Activated CD8-positive, alpha-beta memory T cell treated with anti-CD3 and anti-CD28 coated beads for 4 hours (primary cell): ENCODE data around the gene PLXDC1.
A peak's percentile ranks its signal among the peaks of the same experiment; 100 is the strongest.
"Not testable (repeated sequence)": the region's sequence is repeated elsewhere in the genome, so short reads cannot be mapped to it uniquely, and the experiment has no call there.

Experiments used
- DNase-seq, 2 donors: peaks; one replicate each; pipeline ENCODE4 v3.0.0-alpha.2; 2020; ENCODE audit warnings: low read depth in 2 of 2

The PLXDC1 gene

DNA sequence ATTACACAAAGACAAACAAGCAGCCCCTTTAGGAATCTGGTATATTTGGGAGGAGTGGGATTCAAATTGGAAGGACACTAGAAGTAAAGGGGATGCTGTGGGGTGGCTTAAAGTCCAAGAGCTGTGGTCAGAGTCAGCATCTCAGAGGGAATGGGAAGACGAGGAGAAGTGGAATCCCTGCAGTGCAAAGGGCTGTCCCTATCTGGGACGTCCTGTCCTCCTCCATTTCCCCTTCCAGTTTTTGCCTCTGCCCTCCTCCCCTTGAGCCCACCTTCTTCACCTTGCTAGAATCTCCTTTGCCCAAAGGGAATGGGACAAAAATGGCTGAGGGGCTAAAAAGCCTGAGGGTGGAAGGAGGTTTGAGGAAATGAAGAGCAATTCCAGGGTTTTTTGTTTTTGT lies 4.2 kb upstream of the PLXDC1 start:
- DNase-seq = no peak

GRCh38 chr17:39153599-39154051 lies 2.2 kb upstream of the PLXDC1 start:
- peak; percentile 87 to 89 for DNase-seq

DNA sequence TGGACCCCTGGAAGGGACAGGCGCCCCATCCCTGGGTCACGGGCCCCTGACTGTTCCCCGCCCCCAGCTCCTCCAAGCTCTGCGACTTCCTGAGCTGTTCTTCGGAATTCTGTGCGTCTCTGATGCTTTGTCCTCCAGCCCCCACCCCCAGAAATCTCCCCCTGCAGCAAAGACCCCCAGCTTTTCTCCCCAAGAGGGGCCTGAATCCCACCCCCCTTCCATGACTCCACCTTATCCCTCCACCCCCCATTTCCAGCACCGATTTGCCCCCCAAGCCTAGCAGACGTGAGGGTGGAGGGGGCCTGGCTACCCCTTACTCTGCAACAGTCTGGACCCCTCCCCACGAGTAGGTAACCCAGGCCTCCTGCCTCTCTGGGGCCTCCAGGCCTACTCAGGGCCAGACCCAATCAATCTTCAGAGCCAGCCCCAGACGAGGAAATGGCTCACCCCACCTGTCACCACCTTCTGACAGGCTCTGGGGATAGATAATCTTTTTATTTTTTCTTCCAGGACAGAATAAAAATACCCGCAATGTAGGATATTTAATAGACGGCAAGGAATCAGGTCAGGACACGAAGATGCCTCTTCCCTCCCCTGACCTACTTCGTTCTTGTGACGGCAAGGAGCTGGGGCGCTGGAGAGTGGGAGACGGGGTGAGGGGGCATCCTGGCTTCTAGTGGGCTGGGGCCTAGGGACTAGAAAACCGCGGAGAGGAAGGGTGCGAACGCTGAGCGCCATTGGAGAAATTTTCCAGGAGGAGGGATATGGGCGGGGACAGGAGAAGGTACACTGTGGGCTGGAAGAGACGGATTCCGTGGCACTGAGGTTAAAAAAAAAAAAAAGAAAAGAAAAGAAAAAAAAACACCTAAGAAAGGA lies 744 bp upstream of the PLXDC1 start:
- no peak for DNase-seq

GRCh38 chr17:39150795-39151149 lies 665 bp downstream of the PLXDC1 start:
- DNase-seq = no peak

DNA sequence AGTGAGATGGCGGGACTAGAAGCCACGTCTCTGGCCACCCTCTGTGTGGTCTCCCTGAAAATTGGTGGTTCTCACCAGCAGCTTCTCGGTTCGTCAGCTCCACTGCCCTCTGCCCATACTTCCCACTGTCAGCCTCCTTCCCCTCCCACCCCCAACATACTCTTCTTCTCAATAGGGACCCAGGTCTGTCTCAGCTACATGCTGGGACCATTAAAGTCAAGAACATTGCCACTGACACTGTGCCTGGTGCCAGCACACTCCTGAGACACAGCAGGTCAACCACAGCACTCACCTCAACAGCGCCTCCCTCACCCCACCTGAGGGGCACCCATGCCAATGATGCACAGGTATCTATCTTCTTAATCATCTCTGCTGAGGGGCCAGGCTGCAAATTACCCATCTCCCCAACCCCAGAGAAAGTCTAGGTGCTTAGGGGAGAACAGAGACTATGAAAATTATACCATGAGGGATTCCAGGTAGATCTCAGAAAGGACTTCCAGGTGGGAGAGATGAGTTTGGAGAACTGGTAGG lies 1.3 kb downstream of the PLXDC1 start:
- no peak for DNase-seq

- no peak for DNase-seq
Observed at GRCh38 chr17:39147221-39148185, 3.9 kb downstream of the PLXDC1 start.

- DNase-seq = no peak
Observed at GRCh38 chr17:39146273-39146672, 5.2 kb downstream of the PLXDC1 start.

DNA sequence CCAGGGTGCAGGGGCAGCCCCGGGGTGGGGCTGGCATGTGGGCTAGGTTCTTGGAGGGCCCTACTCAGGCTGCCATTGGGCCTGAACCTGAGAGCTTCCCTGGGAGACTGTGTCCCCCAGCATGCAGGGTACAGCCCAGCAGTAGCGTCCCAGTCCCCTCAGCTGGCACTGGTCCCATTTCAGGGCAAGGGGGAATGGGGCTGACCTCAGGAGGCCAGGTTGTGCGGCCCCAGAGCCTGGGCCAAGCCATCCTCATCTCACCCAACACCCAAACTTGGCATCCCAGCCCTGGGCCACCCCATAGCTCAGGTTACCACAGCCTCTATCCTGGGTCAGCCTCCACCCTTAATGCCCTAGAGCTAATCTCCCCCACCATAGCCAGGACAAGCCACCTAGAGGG lies 6.3 kb downstream of the PLXDC1 start:
- no peak for DNase-seq

DNA sequence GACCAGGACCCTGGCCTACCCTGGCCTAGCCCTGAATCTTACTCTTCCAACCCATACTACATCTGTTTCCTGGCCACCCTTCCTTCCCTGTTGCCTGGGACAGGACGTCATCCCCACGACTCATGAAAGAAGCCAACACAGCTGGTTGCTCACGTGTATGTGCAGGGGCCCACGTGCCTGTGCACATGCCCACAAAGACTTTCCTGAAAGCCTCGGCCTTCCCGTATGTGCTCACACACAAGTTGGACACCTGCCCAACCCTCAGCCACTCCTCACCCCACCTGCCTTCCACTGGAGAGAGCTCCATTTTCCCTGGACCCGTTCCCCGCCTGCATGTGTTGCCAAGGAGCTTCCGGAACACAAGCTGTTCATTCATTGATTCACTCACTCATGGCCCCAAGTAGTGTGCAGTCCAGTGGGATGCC lies 7.0 kb downstream of the PLXDC1 start:
- DNase-seq = no peak

GRCh38 chr17:39143552-39144093 lies 7.8 kb downstream of the PLXDC1 start:
- DNase-seq = no peak

- DNase-seq = no peak
Observed at GRCh38 chr17:39141915-39142664, 9.3 kb downstream of the PLXDC1 start.

- no peak for DNase-seq
Observed at GRCh38 chr17:39141294-39141693, 10.1 kb downstream of the PLXDC1 start.

GRCh38 chr17:39139561-39139960 lies 11.9 kb downstream of the PLXDC1 start:
- no peak for DNase-seq

DNA sequence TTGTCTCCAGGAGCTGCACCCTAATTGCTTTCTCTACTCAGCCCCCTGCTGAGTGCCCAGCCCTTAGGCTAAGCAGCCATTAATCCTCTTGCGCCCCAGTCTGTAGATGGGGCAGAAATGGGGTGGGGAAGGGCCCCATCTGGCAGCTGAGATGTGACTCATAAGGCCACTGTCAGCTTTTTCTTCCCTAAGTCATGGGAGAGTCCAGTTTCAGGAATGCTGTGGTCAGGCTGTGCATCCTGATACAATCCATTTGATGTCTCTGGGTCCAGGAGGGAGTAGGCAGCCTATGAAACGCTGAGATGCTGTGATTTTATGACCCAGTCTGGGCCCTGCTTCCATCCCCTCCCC lies 12.3 kb downstream of the PLXDC1 start:
- DNase-seq = no peak

DNA sequence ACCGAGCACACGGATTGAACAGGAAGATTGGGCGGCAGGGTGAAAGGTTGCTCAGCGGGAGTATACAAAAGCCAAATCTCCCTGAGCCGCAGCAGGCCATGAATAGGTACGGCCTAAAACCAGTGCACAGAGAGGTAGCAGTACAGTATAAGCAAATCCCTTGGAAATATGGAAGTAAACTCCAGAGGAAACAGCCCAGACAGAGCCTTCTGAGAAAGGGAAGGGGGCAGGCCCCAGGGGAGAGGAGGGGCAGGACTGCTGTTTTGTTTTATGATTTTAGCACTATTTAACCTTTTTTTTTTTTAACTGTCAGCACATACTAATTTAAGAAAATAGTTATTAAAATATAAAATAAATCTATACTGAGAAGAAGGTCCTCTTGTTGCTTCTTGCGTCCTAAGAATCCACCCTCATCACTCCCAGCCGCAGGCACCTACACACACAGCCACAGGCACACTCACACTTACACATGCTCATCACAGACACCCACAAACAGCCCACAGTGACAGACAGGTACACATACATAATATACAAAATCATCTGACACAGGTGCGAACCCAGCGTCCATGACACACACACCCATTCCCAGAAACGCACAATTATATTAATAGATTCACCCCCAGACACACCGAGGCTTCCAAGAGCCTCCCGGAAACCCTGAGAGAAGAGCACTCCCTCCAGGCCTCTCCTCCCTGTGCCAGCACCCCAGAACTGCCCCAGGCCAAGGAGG lies 12.8 kb downstream of the PLXDC1 start:
- no peak for DNase-seq

GRCh38 chr17:39134878-39135277 lies 16.6 kb downstream of the PLXDC1 start:
- DNase-seq = no peak

- no peak for DNase-seq
Observed at GRCh38 chr17:39132192-39132610, 19.2 kb downstream of the PLXDC1 start.

- no peak for DNase-seq
Observed at GRCh38 chr17:39131616-39132015, 19.8 kb downstream of the PLXDC1 start.

GRCh38 chr17:39130205-39130604 lies 21.2 kb downstream of the PLXDC1 start:
- no peak for DNase-seq

- not testable (repeated sequence) for DNase-seq
Observed at GRCh38 chr17:39129544-39129943, 21.9 kb downstream of the PLXDC1 start.

GRCh38 chr17:39126436-39126835 lies 25.0 kb downstream of the PLXDC1 start:
- no peak for DNase-seq
